Omental fat pad (tissue), 4 donors: ENCODE data around the gene MEMO1. TPM values are rescaled to one million over a fixed set of nuclear protein-coding genes. Genes with fewer than 3 reads are reported as not detected.
"Not testable (repeated sequence)": the region's sequence is repeated elsewhere in the genome, so short reads cannot be mapped to it uniquely, and the experiment has no call there.

ENCODE experiments used
- ATAC-seq: fragments of 150-250 bp; one replicate; pipeline ENCODE4 v1.9.1; 2016; ENCODE audit warnings: mild to moderate bottlenecking, moderate library complexity; ENCODE audit not compliant: low FRiP score
- DNase-seq: peaks from one replicate; pipeline ENCODE4 v3.0.0-alpha.2; 2019; ENCODE audit warnings: low spot score
- CTCF ChIP-seq, 3 donors: fragments of 450-650 bp; IDR thresholded peaks; one replicate each; pipeline ENCODE4 v1.5.1; 2016 to 2017; ENCODE audit warnings: antibody characterized with exemption in 3 of 3, mild to moderate bottlenecking in 3 of 3, moderate library complexity in 2 of 3
- total RNA-seq, 4 donors: library from RNA; depleted of rRNA; stranded (reverse); fragments of >200 nt; gene quantifications; one replicate each; pipeline ENCODE4 v1.1.0, GENCODE V29; 2016

MEMO1 gene
- total RNA-seq, 4 donors from 2014 or later = 14.7 to 26.2 (median 21.7) TPM

- no peak for DNase-seq
- no peak for TF ChIP-seq CTCF (IDR thresholded peaks at IDR 0.05)
- no peak for ATAC-seq
Measured at GRCh38 chr2:31979956-31980355, 30.9 kb downstream of the MEMO1 start.

GRCh38 chr2:31979018-31979417, 31.8 kb downstream of the MEMO1 start:
- no peak for TF ChIP-seq CTCF (IDR thresholded peaks at IDR 0.05)
- DNase-seq = no peak
- no peak for ATAC-seq

GRCh38 chr2:31978436-31978835, 32.4 kb downstream of the MEMO1 start:
- ATAC-seq (no peak), DNase-seq (no peak)
- no peak for TF ChIP-seq CTCF (IDR thresholded peaks at IDR 0.05)

GRCh38 chr2:31973665-31974064, 37.1 kb downstream of the MEMO1 start:
- ATAC-seq (no peak), DNase-seq (no peak)
- TF ChIP-seq CTCF (IDR thresholded peaks at IDR 0.05) = no peak

GRCh38 chr2:31972059-31972458, 38.7 kb downstream of the MEMO1 start:
- TF ChIP-seq CTCF (IDR thresholded peaks at IDR 0.05) = no peak
- ATAC-seq = no peak

GRCh38 chr2:31969178-31969577, 41.6 kb downstream of the MEMO1 start:
- no peak for ATAC-seq
- no peak for DNase-seq
- no peak for TF ChIP-seq CTCF (IDR thresholded peaks at IDR 0.05)

More at GRCh38 chr2:31972059-31972458, 38.7 kb downstream of the MEMO1 start:
- no peak for DNase-seq

- no peak for ATAC-seq
- no peak for DNase-seq
- no peak for TF ChIP-seq CTCF (IDR thresholded peaks at IDR 0.05)
Measured at GRCh38 chr2:31967790-31968189, 43.0 kb downstream of the MEMO1 start.

GRCh38 chr2:31966402-31966801, 44.4 kb downstream of the MEMO1 start:
- not testable (repeated sequence) for ATAC-seq, DNase-seq
